Memory B cell (primary cell): ENCODE measurements around the gene PDCD1LG2.
A peak's percentile ranks its signal among the peaks of the same experiment; 100 is the strongest.

Source experiments
- ATAC-seq: fragments of 150-1000 bp; cut with Tn5 transposase; 2 replicates; pipeline ENCODE4 v1.10.0; 2021; ENCODE audit warnings: low read depth, mild to moderate bottlenecking, moderate library complexity
- DNase-seq, 2 donors: peaks; one replicate each; pipeline ENCODE4 v3.0.0; 2022; ENCODE audit warnings: low spot score in 2 of 2
- H3K27ac Mint-ChIP-seq: one replicate; pipeline ENCODE4 v1.8.0; 2022; ENCODE audit warnings: mild to moderate bottlenecking, moderate library complexity, mixed read lengths
- H3K27me3 Mint-ChIP-seq: one replicate; pipeline ENCODE4 v1.8.0; 2022; ENCODE audit warnings: mixed read lengths
- H3K36me3 Mint-ChIP-seq: one replicate; pipeline ENCODE4 v1.8.0; 2022; ENCODE audit warnings: mild to moderate bottlenecking, mixed read lengths
- H3K4me1 Mint-ChIP-seq: one replicate; pipeline ENCODE4 v1.8.0; 2022; ENCODE audit warnings: mixed read lengths
- H3K4me3 Mint-ChIP-seq: one replicate; pipeline ENCODE4 v1.8.0; 2022; ENCODE audit warnings: mild to moderate bottlenecking, moderate library complexity, mixed read lengths
- H3K9me3 Mint-ChIP-seq: one replicate; pipeline ENCODE4 v1.8.0; 2022; ENCODE audit warnings: mixed read lengths

Gene PDCD1LG2

DNA sequence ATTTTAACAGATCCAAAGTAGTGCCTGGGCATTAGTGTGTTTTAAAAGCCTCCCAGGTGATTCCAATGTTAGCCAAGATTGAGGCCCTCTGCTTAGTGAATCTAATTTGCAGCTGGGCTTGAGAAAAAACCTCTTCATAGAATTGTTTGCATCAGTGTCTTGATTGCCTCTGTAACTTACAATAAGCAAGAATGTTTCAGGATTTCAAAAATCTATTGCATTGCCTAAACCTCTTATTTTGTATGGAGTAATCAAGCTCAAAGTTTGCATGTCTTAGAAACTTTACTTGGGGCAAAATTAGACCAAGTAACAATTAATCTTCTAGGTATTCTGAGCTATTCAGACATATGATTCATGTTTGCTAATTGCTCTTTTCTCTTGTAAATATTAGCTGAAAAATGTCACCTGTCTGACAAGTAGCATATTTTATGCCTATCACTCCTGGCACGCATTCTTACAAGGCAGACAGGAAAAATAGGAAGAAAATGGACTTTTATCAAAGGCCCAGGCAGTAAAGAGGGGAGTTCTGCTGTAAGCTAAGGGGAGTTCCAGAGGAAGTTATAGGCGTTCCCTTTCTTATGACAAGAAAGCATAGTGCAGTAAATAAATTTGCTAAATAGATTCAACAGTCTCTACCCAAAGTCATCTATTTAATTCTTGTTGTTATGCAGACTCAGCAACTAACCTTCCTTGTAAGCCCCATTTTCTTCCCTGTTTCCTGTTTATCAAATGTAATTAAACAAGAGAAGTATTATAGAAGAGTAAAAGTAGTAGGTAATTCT is 21.0 kb downstream of the PDCD1LG2 start:
- Mint-ChIP-seq H3K9me3 (no peaks in the 10 kb centered on the region), H3K4me3 (peak overlapping the region; percentile 62), H3K36me3 (peaks cover 4% of the 10 kb centered on the region), H3K27me3 (peaks cover 5% of the 10 kb centered on the region), H3K4me1 (peaks cover 44% of the 10 kb centered on the region), H3K27ac (peak overlapping the region; percentile 87)
- ATAC-seq: peak; percentile 74
- no peak for DNase-seq

DNA sequence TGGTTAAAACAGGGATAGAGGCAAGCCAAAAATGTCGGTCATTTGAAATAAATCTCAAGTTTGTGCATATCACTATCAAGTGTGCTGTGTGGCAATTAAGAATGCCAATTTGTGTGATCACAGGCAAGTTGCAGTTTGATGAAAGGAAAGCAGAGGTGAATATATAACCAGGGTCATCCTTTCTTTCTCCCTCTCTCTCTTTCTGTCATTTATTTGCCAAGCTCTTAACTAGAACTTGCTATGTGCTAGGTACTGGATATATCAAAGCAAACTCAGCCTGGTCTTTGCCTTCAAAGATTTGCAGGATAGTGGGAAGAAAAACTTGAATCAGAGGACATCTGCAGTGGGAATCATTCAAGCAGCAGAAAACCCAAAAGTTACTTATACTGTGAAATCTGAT is 22.0 kb downstream of the PDCD1LG2 start:
- peaks cover 4% of the 10 kb centered on the region for H3K36me3 Mint-ChIP-seq
- peaks cover 5% of the 10 kb centered on the region for H3K27me3 Mint-ChIP-seq
- H3K4me1 Mint-ChIP-seq: peaks cover 49% of the 10 kb centered on the region
- DNase-seq (no peak), ATAC-seq (no peak)
- H3K9me3 Mint-ChIP-seq: no peaks in the 10 kb centered on the region
- no peak overlapping the region for H3K4me3 Mint-ChIP-seq
- H3K27ac Mint-ChIP-seq: peak overlapping the region; percentile 87

DNA sequence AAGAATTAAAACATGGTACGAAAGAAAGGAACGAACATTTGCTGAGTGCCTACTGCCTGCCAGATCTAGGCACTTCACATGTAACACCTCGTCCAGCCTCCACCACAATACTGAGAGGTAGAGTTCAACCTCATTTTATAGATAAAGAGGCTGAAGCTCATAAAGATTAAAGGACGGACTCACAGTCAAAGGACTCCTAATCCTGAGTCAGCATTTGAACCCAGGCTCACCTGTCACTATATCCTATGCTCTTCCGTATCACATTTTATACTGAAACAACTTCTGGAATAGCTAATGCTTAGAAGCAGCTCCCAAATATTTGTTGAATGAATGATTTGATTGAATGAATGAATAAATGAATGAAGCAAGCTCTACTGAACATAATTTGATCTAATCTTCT is 22.5 kb downstream of the PDCD1LG2 start:
- DNase-seq: no peak
- Mint-ChIP-seq H3K9me3 (no peaks in the 10 kb centered on the region), H3K27ac (peak overlapping the region; percentile 38), H3K27me3 (peaks cover 5% of the 10 kb centered on the region), H3K4me1 (peaks cover 49% of the 10 kb centered on the region), H3K4me3 (no peak overlapping the region), H3K36me3 (peaks cover 4% of the 10 kb centered on the region)
- ATAC-seq: no peak

DNA sequence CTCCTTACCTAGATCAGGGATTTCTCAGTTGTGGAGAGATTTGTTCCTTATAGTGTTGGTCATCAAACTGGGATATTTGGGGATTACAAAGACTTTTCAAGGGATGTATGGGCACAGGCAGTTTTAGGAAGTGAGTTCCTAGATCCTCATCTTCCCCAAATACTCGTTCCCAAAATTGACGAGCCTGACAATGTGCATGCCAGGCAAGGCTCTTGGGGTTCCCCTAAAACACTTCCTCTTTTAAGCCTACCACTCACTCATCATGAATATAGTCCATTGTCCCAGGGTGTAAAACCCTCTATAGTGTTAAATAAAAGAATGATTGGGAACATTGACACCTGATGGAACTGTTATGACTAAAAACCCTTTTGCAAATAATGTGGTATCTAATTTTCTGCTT is 26.4 kb downstream of the PDCD1LG2 start:
- H3K36me3 Mint-ChIP-seq: peaks cover 4% of the 10 kb centered on the region
- H3K27me3 Mint-ChIP-seq: peaks cover 5% of the 10 kb centered on the region
- DNase-seq (no peak), ATAC-seq (peak; percentile 98)
- peaks cover 2% of the 10 kb centered on the region for H3K9me3 Mint-ChIP-seq
- peaks cover 24% of the 10 kb centered on the region for H3K4me1 Mint-ChIP-seq
- H3K4me3 Mint-ChIP-seq: no peak overlapping the region
- no peak overlapping the region for H3K27ac Mint-ChIP-seq

DNA sequence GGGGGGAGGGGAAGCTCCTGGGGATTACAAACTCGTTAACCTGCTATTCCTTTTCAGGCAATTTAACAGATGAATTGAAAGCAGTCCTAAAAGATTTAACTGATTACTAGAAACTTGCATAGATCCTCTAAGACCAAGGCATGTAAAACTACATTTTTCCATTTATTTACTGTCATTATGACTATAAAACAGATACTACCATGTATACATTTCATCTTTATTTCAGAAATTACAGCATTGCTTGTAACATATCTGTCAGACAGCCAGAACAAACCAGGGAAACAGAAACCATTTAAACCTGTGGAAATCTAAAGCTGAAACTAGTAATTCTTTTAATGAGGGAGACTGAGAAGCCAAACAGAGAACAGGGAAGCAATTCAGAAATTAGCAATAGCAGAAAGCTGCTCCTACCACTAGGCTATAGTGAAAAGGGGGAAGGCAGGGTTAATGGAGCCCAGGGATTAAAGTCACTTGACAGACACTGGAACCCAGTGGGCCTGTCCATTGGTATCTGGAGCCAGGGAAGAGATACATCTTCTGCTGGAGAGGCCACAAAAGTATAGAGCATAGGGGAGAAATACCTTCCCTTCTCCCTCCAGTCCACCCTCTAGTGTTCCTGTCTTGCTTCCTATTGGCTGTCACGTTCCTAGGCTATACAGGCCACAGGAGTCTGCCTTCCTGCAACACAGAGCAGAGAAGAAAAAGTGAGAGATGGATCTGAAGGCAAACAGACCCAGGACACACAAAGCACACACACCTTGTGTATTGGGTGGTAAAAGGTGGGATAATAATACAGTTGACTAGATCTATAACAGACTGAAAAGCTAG is 33.8 kb downstream of the PDCD1LG2 start:
- DNase-seq (no peak), ATAC-seq (no peak)
- peaks cover 2% of the 10 kb centered on the region for H3K4me1 Mint-ChIP-seq
- H3K9me3 Mint-ChIP-seq: peaks cover 3% of the 10 kb centered on the region
- no peak overlapping the region for H3K4me3 Mint-ChIP-seq
- no peaks in the 10 kb centered on the region for H3K27me3 Mint-ChIP-seq
- no peaks in the 10 kb centered on the region for H3K36me3 Mint-ChIP-seq
- H3K27ac Mint-ChIP-seq: no peak overlapping the region

DNA sequence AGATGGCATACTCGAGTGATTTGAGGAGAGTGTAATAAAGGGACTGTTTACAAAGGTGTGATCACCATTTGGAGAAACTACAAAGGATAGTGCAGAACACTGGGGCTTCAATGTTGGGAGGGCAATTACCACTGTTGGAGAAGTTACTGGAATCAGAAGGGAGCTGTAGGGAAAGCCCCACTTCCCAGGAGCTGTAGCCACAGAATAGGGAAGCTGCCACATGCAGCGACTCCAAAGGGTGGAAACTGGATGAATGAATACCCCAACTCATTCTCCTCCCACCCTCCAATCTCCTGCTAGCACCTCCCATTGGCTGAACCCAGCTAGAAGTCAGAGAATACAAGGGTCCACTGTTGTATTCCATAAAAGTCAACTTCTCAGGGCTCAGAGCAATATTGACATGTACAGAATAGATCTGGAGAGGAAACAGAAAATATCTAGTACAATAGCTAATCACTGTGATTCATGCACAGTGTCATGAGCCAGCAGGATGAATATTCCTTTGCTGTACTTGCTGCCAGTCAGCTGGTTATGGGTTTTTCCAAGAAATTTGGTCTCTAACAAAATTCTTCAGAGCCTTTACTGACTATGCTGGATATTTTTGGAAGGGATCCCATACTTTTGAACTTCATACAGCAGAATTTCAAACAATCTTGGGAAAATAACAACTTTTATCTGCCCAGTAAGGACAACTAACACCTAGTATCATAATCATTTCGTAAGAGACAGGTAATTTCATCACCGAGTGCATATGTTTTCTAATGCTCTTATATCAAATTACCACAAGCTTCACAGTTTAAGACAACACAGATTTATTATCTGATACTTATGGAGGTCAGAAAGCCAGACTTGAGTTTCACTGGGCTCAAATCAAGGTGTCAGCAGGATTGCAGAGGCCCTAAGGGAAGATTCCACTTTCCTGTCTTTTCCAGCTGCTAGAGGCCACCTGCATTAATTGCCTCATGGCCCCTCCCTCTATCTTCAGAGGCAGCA is 39.6 kb downstream of the PDCD1LG2 start:
- no peak for ATAC-seq
- Mint-ChIP-seq H3K27me3 (no peaks in the 10 kb centered on the region), H3K4me3 (no peak overlapping the region), H3K4me1 (peaks cover 7% of the 10 kb centered on the region), H3K9me3 (no peaks in the 10 kb centered on the region), H3K36me3 (no peaks in the 10 kb centered on the region), H3K27ac (no peak overlapping the region)
- DNase-seq: no peak

DNA sequence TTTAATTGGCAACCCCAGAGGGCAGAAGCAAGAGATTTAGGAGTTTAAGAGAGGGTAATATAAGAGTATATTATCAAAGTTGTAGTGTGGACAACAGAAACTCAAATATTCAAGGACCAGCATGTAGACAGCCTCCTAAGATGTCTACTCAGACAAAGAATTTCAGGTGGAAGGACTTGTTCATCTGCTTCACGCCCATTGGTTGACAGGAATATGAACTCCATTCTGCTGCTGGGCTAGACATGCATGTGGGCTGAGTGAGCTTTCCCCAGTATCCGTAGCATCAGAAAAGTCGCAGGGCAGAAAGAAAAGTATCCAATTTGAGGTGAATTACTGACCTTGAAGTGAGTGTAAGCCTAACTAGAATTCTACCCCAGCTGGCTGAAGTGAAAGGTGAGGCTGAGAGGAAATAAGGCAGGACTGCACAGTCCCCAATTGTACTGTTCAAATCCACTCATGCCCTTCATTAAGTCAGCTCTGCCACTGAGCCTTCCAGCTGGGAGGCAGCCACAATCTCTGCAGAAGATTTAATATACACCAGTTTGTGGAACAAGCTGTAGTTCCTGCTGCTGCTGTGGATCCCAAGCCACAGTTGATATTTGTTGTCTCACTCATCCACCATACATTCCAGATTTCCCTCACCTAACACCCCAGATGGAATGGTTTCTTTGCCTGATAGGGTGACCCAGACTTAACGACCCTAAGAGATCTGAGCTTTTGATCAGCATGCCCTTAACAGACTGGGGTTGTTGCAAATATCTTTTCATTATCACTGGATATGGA is 41.2 kb downstream of the PDCD1LG2 start:
- Mint-ChIP-seq H3K4me3 (no peak overlapping the region), H3K9me3 (no peaks in the 10 kb centered on the region), H3K27me3 (no peaks in the 10 kb centered on the region), H3K36me3 (no peaks in the 10 kb centered on the region), H3K27ac (no peak overlapping the region), H3K4me1 (peaks cover 7% of the 10 kb centered on the region)
- DNase-seq (no peak), ATAC-seq (no peak)

DNA sequence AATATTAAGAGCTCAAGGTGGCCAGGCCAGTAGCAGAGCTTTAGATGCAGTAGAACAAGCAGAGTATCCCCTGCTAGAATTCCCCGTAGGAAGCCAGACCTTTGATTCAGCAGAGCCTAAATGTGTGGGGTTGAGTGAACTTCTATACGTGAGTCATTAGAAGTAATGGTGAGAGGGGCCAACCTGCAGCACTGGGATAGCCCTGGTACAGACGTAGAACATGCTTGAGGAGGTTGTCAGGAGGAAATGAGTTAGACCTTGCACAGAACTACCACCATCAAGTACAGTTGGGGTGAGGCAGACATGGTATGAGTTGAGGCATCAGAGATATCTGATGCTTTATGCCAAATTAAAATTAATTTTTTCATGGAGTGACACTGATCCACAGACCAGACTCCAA is 42.0 kb downstream of the PDCD1LG2 start:
- no peak overlapping the region for H3K27ac Mint-ChIP-seq
- no peak for ATAC-seq
- H3K4me1 Mint-ChIP-seq: peaks cover 11% of the 10 kb centered on the region
- H3K9me3 Mint-ChIP-seq: no peaks in the 10 kb centered on the region
- H3K36me3 Mint-ChIP-seq: no peaks in the 10 kb centered on the region
- no peak overlapping the region for H3K4me3 Mint-ChIP-seq
- H3K27me3 Mint-ChIP-seq: no peaks in the 10 kb centered on the region
- no peak for DNase-seq

DNA sequence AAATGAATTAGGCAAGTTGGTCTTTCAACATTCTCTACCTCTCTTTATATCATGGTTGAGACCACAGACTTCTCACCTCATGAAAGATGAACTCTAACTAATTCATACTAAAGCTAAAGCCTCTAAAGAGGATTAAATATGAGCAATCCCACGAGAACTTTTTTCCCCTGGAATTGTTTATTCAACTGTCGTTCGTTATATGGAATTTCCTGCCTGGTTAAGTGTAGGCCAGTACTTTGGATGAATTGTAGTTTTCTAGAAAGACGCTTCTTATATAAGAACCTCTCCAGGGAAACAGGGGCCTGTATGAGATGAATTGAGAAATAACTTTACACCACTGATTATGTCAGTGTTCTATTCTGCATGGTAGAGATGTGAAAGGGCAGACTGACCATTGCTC is 42.9 kb downstream of the PDCD1LG2 start:
- H3K9me3 Mint-ChIP-seq: no peaks in the 10 kb centered on the region
- DNase-seq (no peak), ATAC-seq (no peak)
- H3K4me1 Mint-ChIP-seq: peaks cover 17% of the 10 kb centered on the region
- H3K4me3 Mint-ChIP-seq: no peak overlapping the region
- no peak overlapping the region for H3K27ac Mint-ChIP-seq
- H3K36me3 Mint-ChIP-seq: no peaks in the 10 kb centered on the region
- no peaks in the 10 kb centered on the region for H3K27me3 Mint-ChIP-seq

DNA sequence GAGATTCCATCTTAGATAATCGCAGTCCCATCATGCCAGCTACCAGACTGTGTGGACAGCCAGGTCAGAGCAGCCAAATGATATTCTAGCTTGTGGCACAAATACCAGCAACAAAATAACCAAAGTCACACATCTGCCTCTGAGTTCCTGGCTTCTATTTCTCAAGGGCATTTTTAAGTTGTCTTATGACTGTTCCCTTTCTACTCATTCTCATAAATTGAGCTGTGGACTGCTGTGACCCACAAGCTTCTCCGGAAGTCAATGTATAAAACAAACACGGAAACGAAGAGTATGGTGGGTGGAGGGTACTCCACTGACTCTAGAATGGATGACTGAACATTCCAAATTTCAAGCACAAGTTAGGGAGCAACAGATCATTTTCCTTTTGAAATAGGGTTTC is 43.9 kb downstream of the PDCD1LG2 start:
- H3K4me1 Mint-ChIP-seq: peaks cover 24% of the 10 kb centered on the region
- ATAC-seq: no peak
- no peak for DNase-seq
- no peaks in the 10 kb centered on the region for H3K27me3 Mint-ChIP-seq
- no peaks in the 10 kb centered on the region for H3K36me3 Mint-ChIP-seq
- peak overlapping the region; percentile 77 for H3K27ac Mint-ChIP-seq
- no peaks in the 10 kb centered on the region for H3K9me3 Mint-ChIP-seq
- no peak overlapping the region for H3K4me3 Mint-ChIP-seq

DNA sequence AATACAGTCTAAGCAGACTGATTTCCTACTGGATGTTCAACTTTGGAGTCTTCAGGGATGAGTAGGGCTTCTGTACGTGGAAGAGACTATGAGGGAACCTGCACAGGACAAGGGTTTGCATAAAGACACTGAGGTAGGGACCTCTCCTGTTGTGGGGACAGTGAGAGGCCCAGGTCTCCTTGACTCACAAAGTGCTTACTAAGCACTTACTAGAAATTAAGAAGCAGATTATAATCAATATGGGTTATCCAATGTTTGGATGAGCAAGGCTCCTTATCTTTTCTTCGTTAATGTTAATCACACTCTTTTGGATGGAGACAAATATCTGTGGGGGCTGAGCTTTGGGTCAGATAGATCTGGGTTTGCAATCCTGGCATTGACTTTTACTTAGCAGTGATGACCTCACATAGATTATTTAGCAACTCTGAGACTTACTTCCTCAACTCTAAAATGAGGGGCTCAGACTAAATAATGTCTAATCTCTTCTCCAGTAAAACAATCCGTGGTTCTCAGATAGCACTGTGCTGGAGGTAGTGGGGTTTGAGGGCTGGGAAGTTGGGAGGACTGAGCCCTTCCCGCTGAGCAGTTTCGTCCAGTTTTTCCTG is 45.9 kb downstream of the PDCD1LG2 start:
- no peaks in the 10 kb centered on the region for H3K36me3 Mint-ChIP-seq
- H3K27ac Mint-ChIP-seq: no peak overlapping the region
- DNase-seq: no peak
- no peaks in the 10 kb centered on the region for H3K27me3 Mint-ChIP-seq
- no peaks in the 10 kb centered on the region for H3K9me3 Mint-ChIP-seq
- no peak for ATAC-seq
- peaks cover 28% of the 10 kb centered on the region for H3K4me1 Mint-ChIP-seq
- H3K4me3 Mint-ChIP-seq: no peak overlapping the region

DNA sequence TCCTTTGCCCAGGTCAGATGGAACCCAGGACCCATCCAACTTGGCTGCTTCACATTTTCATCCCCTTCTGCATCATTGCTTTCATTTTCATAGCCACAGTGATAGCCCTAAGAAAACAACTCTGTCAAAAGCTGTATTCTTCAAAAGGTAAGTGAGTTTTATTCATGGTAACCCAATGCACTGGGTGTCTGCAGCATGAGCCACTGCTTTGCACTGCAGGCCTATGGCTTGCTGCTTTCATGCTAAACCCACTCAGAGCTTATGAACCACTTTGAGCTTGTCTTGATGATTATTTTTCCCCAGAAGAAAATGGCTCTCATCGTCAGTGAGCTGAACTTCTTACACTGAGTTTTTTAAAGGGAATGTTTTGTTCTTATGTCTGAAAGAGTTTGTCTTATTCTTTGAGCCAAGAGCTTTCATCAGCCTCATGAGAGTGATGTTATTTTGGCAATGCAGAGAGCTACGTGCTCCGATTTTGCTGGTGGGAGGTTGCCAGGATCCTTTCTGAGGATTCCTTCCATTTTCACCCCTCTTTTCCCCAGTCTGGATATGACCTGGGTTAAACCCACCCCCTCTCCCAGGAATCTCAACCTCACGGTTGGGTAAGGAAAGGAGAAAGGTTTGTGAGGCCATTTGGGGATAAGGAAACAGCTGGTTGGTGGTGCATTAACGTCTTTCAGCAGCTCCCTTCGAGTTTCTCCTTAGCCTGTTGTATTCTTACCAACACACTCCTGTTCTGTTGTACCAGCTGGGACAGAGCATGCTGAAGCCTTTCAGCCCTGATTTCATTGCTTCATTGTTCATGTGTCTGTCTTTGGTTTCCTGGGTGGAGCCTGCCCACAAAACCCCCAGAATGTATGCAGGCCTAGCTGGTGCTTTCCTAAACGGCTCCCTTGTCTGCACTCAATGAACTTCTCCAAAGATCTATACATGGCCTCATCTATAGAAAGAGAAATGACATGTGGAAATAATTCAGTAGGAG is 47.6 kb downstream of the PDCD1LG2 start:
- DNase-seq (peak; percentile 18 to 23), ATAC-seq (peak; percentile 99)
- H3K27ac Mint-ChIP-seq: peak overlapping the region; percentile 42
- peak overlapping the region; percentile 51 for H3K4me3 Mint-ChIP-seq
- H3K36me3 Mint-ChIP-seq: peaks cover 4% of the 10 kb centered on the region
- H3K27me3 Mint-ChIP-seq: no peaks in the 10 kb centered on the region
- no peaks in the 10 kb centered on the region for H3K9me3 Mint-ChIP-seq
- peaks cover 28% of the 10 kb centered on the region for H3K4me1 Mint-ChIP-seq
